ENCODE data around the gene DTX3.

DNA sequence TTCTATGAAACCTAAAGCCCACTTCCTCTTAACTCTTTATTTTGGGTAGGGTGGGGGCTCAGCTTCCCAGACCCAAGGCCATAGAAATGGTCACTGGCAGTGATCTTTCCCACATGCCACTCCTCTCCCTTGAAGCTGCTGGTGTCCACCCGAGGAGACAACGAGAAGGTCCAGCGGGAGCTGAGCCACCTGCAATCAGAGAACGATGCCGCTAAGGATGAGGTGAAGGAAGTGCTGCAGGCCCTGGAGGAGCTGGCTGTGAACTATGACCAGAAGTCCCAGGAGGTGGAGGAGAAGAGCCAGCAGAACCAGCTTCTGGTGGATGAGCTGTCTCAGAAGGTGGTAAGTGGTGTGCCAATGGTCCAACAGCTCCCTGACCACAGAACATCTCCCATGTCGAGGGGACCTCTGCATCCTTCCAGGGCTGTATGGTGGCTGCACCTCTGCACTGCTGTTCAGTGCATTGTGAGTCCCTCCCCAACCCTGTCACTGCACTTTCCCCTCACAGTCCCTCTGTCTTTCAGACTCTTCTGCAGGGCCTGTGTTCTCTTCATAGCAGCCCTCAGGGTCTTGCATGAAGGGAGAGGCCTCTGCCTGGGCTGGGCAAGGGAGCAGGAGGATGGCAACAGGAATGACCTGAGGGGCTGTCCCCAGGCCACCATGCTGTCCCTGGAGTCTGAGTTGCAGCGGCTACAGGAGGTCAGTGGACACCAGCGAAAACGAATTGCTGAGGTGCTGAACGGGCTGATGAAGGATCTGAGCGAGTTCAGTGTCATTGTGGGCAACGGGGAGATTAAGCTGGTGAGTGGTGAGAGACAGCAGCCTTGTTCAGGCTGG lies 32.5 kb upstream of the DTX3 start:
- TF ChIP-seq CTCF (IDR thresholded peaks at IDR 0.05; ENCODE audit: borderline replicate concordance, extremely low read depth, low read length, poor library complexity, severe bottlenecking) (no peak), EZH2 (IDR thresholded peaks at IDR 0.05; ENCODE audit: borderline replicate concordance, low read depth, low read length, severe bottlenecking) (no peak)
